Ectodermal cell (in vitro differentiated cells): ENCODE data around the gene JAML.

Experiments
- H3K27ac ChIP-seq: 2 replicates; pipeline ENCODE4 v1.7.0; 2013; ENCODE audit warnings: mild to moderate bottlenecking, low read depth, low read length; ENCODE audit not compliant: insufficient read depth, poor library complexity, severe bottlenecking
- H3K27me3 ChIP-seq: 2 replicates; pipeline ENCODE4 v1.7.0; 2013; ENCODE audit warnings: mild to moderate bottlenecking, low read length; ENCODE audit not compliant: insufficient read depth, control insufficient read depth, poor library complexity, severe bottlenecking
- H3K36me3 ChIP-seq: one replicate; pipeline ENCODE4 v1.7.0; 2013; ENCODE audit warnings: low read length; ENCODE audit not compliant: control insufficient read depth, insufficient read depth
- H3K4me1 ChIP-seq: one replicate; pipeline ENCODE4 v1.7.0; 2013; ENCODE audit warnings: low read length; ENCODE audit not compliant: control insufficient read depth, insufficient read depth
- H3K4me3 ChIP-seq: 2 replicates; pipeline ENCODE4 v1.7.0; 2013; ENCODE audit warnings: low read depth, low read length, control low read depth; ENCODE audit not compliant: insufficient read depth
- H3K9me3 ChIP-seq: 2 replicates; pipeline ENCODE4 v1.7.0; 2013; ENCODE audit warnings: mild to moderate bottlenecking, low read length, moderate library complexity; ENCODE audit not compliant: control insufficient read depth
- WGBS, 2 experiments: methylation state at CpG; one replicate each; pipeline ENCODE4 v1.1.7; 2013; ENCODE audit warnings: missing lambda C conversion rate in 2 of 2; 5-methylcytosine and 5-hydroxymethylcytosine counted together

Gene JAML

GRCh38 chr11:118219244-118219643 lies 5.6 kb downstream of the JAML start:
- no peaks in the 10 kb centered on the region for H3K27me3 ChIP-seq
- H3K9me3 ChIP-seq: peaks cover 2% of the 10 kb centered on the region
- no peak overlapping the region for H3K27ac ChIP-seq
- no peak overlapping the region for H3K4me3 ChIP-seq
- no peaks in the 10 kb centered on the region for H3K4me1 ChIP-seq
- no peaks in the 10 kb centered on the region for H3K36me3 ChIP-seq

- no peak overlapping the region for H3K4me3 ChIP-seq
- no peak overlapping the region for H3K27ac ChIP-seq
- H3K27me3 ChIP-seq: no peaks in the 10 kb centered on the region
- peaks cover 2% of the 10 kb centered on the region for H3K9me3 ChIP-seq
- peaks cover 7% of the 10 kb centered on the region for H3K4me1 ChIP-seq
- 83 to 95% methylated on average over 3 of the region's 3 CpGs for WGBS, 2 experiments
- H3K36me3 ChIP-seq: no peaks in the 10 kb centered on the region
Measured at GRCh38 chr11:118217575-118217974, 7.2 kb downstream of the JAML start.

- Histone ChIP-seq H3K9me3 (peaks cover 2% of the 10 kb centered on the region), H3K36me3 (no peaks in the 10 kb centered on the region), H3K27me3 (no peaks in the 10 kb centered on the region), H3K4me1 (peaks cover 14% of the 10 kb centered on the region), H3K27ac (no peak overlapping the region), H3K4me3 (no peak overlapping the region)
- WGBS, 2 experiments: 92 to 93% methylated on average over 11 of the region's 11 CpGs
Measured at GRCh38 chr11:118216621-118217481, 8.0 kb downstream of the JAML start.

- no peak overlapping the region for H3K27ac ChIP-seq
- H3K36me3 ChIP-seq: no peaks in the 10 kb centered on the region
- H3K27me3 ChIP-seq: no peaks in the 10 kb centered on the region
- WGBS, 2 experiments: 90 to 93% methylated on average over 7 of the region's 7 CpGs
- peaks cover 25% of the 10 kb centered on the region for H3K4me1 ChIP-seq
- H3K4me3 ChIP-seq: no peak overlapping the region
- H3K9me3 ChIP-seq: peaks cover 2% of the 10 kb centered on the region
Measured at GRCh38 chr11:118215765-118216164, 9.0 kb downstream of the JAML start.

GRCh38 chr11:118215262-118215661 lies 9.5 kb downstream of the JAML start:
- Histone ChIP-seq H3K36me3 (no peaks in the 10 kb centered on the region), H3K27me3 (no peaks in the 10 kb centered on the region), H3K9me3 (peaks cover 2% of the 10 kb centered on the region), H3K4me1 (peaks cover 30% of the 10 kb centered on the region), H3K27ac (no peak overlapping the region), H3K4me3 (no peak overlapping the region)
- WGBS, 2 experiments: 88% methylated on average over 3 of the region's 3 CpGs

- no peak overlapping the region for H3K27ac ChIP-seq
- 93 to 94% methylated on average over 6 of the region's 6 CpGs for WGBS, 2 experiments
Measured at GRCh38 chr11:118214210-118214914, 10.4 kb downstream of the JAML start.

GRCh38 chr11:118213781-118214180 lies 11.0 kb downstream of the JAML start:
- H3K36me3 ChIP-seq: no peaks in the 10 kb centered on the region
- peaks cover 2% of the 10 kb centered on the region for H3K9me3 ChIP-seq
- WGBS, 2 experiments: 86 to 91% methylated on average over 2 of the region's 2 CpGs
- H3K4me3 ChIP-seq: no peak overlapping the region
- H3K4me1 ChIP-seq: peaks cover 32% of the 10 kb centered on the region
- H3K27ac ChIP-seq: no peak overlapping the region
- no peaks in the 10 kb centered on the region for H3K27me3 ChIP-seq

More at GRCh38 chr11:118214210-118214914, 10.4 kb downstream of the JAML start:
- Histone ChIP-seq H3K27me3 (no peaks in the 10 kb centered on the region), H3K4me3 (no peak overlapping the region), H3K36me3 (no peaks in the 10 kb centered on the region), H3K4me1 (peaks cover 32% of the 10 kb centered on the region), H3K9me3 (peaks cover 2% of the 10 kb centered on the region)

GRCh38 chr11:118213201-118213600 lies 11.6 kb downstream of the JAML start:
- no peak overlapping the region for H3K27ac ChIP-seq
- H3K36me3 ChIP-seq: no peaks in the 10 kb centered on the region
- peaks cover 2% of the 10 kb centered on the region for H3K9me3 ChIP-seq
- H3K4me3 ChIP-seq: no peak overlapping the region
- H3K4me1 ChIP-seq: peaks cover 32% of the 10 kb centered on the region
- 64 to 86% methylated on average over 3 to 4 of the region's 4 CpGs for WGBS, 2 experiments
- no peaks in the 10 kb centered on the region for H3K27me3 ChIP-seq

GRCh38 chr11:118212781-118213191 lies 12.0 kb downstream of the JAML start:
- WGBS, 2 experiments: 35 to 38% methylated on average over 2 of the region's 2 CpGs
- no peak overlapping the region for H3K4me3 ChIP-seq
- no peaks in the 10 kb centered on the region for H3K27me3 ChIP-seq
- H3K9me3 ChIP-seq: peaks cover 2% of the 10 kb centered on the region
- no peak overlapping the region for H3K27ac ChIP-seq
- H3K36me3 ChIP-seq: no peaks in the 10 kb centered on the region
- H3K4me1 ChIP-seq: peaks cover 32% of the 10 kb centered on the region

GRCh38 chr11:118212131-118212725 lies 12.6 kb downstream of the JAML start:
- Histone ChIP-seq H3K27me3 (no peaks in the 10 kb centered on the region), H3K27ac (no peak overlapping the region), H3K36me3 (no peaks in the 10 kb centered on the region), H3K4me1 (peaks cover 32% of the 10 kb centered on the region), H3K4me3 (no peak overlapping the region), H3K9me3 (peaks cover 2% of the 10 kb centered on the region)
- WGBS, 2 experiments: 81 to 86% methylated on average over 7 of the region's 7 CpGs
